ENCODE results near the gene CNGA2.

Gene CNGA2

GRCh38 chrX:151712253-151712652, 22.3 kb upstream of the CNGA2 start:
- DNase-seq (ENCODE audit: low spot score) = no peak

- peak; percentile 17 for DNase-seq (ENCODE audit: low spot score)
These were observed 20.7 kb upstream of the CNGA2 start for GRCh38 chrX:151713849-151714248.

- no peak for DNase-seq (ENCODE audit: low spot score)
These were observed 20.2 kb upstream of the CNGA2 start for GRCh38 chrX:151714362-151714761.

GRCh38 chrX:151715752-151716151, 18.8 kb upstream of the CNGA2 start, which contains the start of gene FATE1:
Gene FATE1 (plus strand): TSS chrX:151716035. CDS start chrX:151716120, 85 bp downstream.
- DNase-seq (ENCODE audit: low spot score) = no peak

GRCh38 chrX:151722241-151722846, 12.2 kb upstream of the CNGA2 start:
- peak; percentile 76 for DNase-seq (ENCODE audit: low spot score)

- DNase-seq (ENCODE audit: low spot score) = no peak
These were observed 11.3 kb upstream of the CNGA2 start for GRCh38 chrX:151723156-151723760.

GRCh38 chrX:151724563-151725337, 9.8 kb upstream of the CNGA2 start:
- no peak for DNase-seq (ENCODE audit: low spot score)

- no peak for DNase-seq (ENCODE audit: low spot score)
These were observed 9.3 kb upstream of the CNGA2 start for GRCh38 chrX:151725338-151725614.

GRCh38 chrX:151726751-151727150, 7.8 kb upstream of the CNGA2 start:
- DNase-seq (ENCODE audit: low spot score) = no peak

- DNase-seq (ENCODE audit: low spot score) = no peak
These were observed 7.2 kb upstream of the CNGA2 start for GRCh38 chrX:151727346-151727745.

- no peak for DNase-seq (ENCODE audit: low spot score)
These were observed 5.4 kb upstream of the CNGA2 start for GRCh38 chrX:151729056-151729725.

- DNase-seq (ENCODE audit: low spot score) = no peak
These were observed 673 bp downstream of the CNGA2 start for GRCh38 chrX:151735219-151735618.

- no peak for DNase-seq (ENCODE audit: low spot score)
These were observed 2.1 kb downstream of the CNGA2 start for GRCh38 chrX:151736685-151737084.

- DNase-seq (ENCODE audit: low spot score) = no peak
These were observed 2.9 kb downstream of the CNGA2 start for GRCh38 chrX:151737494-151737893.

- no peak for DNase-seq (ENCODE audit: low spot score)
These were observed 4.2 kb downstream of the CNGA2 start for GRCh38 chrX:151738751-151739150.

GRCh38 chrX:151741606-151742005, 7.1 kb downstream of the CNGA2 start:
- DNase-seq (ENCODE audit: low spot score) = no peak

GRCh38 chrX:151742311-151742710, 7.8 kb downstream of the CNGA2 start:
- no peak for DNase-seq (ENCODE audit: low spot score)

GRCh38 chrX:151743651-151744470, 9.3 kb downstream of the CNGA2 start:
- no peak for DNase-seq (ENCODE audit: low spot score)

GRCh38 chrX:151745651-151746050, 11.1 kb downstream of the CNGA2 start:
- DNase-seq (ENCODE audit: low spot score) = no peak

GRCh38 chrX:151746502-151746901, 12.0 kb downstream of the CNGA2 start:
- DNase-seq (ENCODE audit: low spot score) = no peak

GRCh38 chrX:151750511-151750910, 16.0 kb downstream of the CNGA2 start:
- no peak for DNase-seq (ENCODE audit: low spot score)

- no peak for DNase-seq (ENCODE audit: low spot score)
These were observed 18.3 kb downstream of the CNGA2 start for GRCh38 chrX:151752847-151753246.

All from GM03348 (cell line).